Measurements from ENCODE around the gene PALLD. TPM values are rescaled to one million over a fixed set of nuclear protein-coding genes. Genes with fewer than 3 reads are reported as not detected.

PALLD gene
- total and polyA plus RNA-seq, 2 of the 8 experiments (the other 6 are each of a cell fraction or from before 2014, with no cell fraction given), result 10.5 to 25.0 TPM

DNA sequence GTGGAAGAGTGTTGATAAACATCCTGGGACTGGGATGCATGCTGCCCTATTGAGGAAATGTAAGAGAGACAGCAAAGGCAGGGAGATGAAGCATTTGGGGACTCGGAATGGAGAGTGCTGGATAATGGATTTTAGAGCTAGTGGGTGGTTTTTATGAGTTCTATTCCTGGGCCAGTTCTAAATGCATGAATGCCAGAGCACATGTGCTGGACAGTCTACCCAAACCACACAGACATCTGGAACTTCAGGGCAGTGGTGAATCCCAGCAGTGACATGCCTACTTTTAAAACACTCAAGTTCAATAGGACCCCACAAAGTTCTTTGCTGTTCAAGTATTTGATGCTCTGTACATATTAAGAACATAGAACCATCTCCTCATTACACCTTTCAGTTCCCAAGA, 379.3 kb downstream of the PALLD start (continued):
- TF ChIP-seq CHD7 (IDR thresholded peaks at IDR 0.05; ENCODE audit: insufficient replicate concordance, low read length), result no peak
- no peak for TF ChIP-seq SAP30 (IDR thresholded peaks at IDR 0.05; ENCODE audit: insufficient read depth, insufficient replicate concordance, low read length)
- TF ChIP-seq POLR2AphosphoS5 (IDR thresholded peaks at IDR 0.05; ENCODE audit: low read depth, low read length), result no peak
- no peak for TF ChIP-seq SIX5 (IDR thresholded peaks at IDR 0.05; ENCODE audit: low read depth, low read length)
- TF ChIP-seq YY1 (IDR thresholded peaks at IDR 0.05; ENCODE audit: low read depth, low read length), result no peak
- no peak for TF ChIP-seq SP1 (IDR thresholded peaks at IDR 0.05; ENCODE audit: low read depth, low read length)
- TF ChIP-seq POLR2A (IDR thresholded peaks at IDR 0.05; ENCODE audit: control extremely low read depth in 1 of 2, low read depth in 2 of 2, low read length in 2 of 2), result no peak
- TF ChIP-seq EP300 (IDR thresholded peaks at IDR 0.05; ENCODE audit: borderline replicate concordance in 1 of 2, low read depth in 2 of 2, low read length in 2 of 2), result no peak
- no peak for TF ChIP-seq BCL11A (IDR thresholded peaks at IDR 0.05; ENCODE audit: low read depth in 2 of 2, low read length in 2 of 2)
- TF ChIP-seq SP4 (IDR thresholded peaks at IDR 0.05; ENCODE audit: low read length), result no peak
- TF ChIP-seq CBX5 (IDR thresholded peaks at IDR 0.05; ENCODE audit: low read depth, low read length), result no peak
- no peak for TF ChIP-seq TAF7 (optimal IDR thresholded peaks at IDR 0.05; ENCODE audit: borderline replicate concordance, low read depth, low read length)
- TF ChIP-seq EZH2 (IDR thresholded peaks at IDR 0.05; ENCODE audit: low read depth, low read length, severe bottlenecking), result no peak

All from H1 (cell line).